Sigmoid colon (tissue), 7 donors: ENCODE measurements around the gene AP3M1. TPM values are rescaled to one million over a fixed set of nuclear protein-coding genes. Genes with fewer than 3 reads are reported as not detected.

Experiments
- DNase-seq: peaks from one replicate; pipeline ENCODE4 v3.0.0-alpha.2; 2019
- H3K27ac ChIP-seq, 4 donors: fragments of 200-600 bp; sonication (generic); one replicate each; pipeline ENCODE4 v1.5.1; 2016 to 2019; ENCODE audit warnings: mild to moderate bottlenecking in 1 of 4
- H3K27me3 ChIP-seq, 3 donors: fragments of 200-600 bp; sonication (generic); one replicate each; pipeline ENCODE4 v1.5.1; 2019; ENCODE audit warnings: mild to moderate bottlenecking in 1 of 3
- H3K36me3 ChIP-seq, 4 donors: fragments of 200-600 bp; sonication (generic); one replicate each; pipeline ENCODE4 v1.5.1; 2016 to 2019
- H3K4me1 ChIP-seq, 4 donors: fragments of 200-600 bp; sonication (generic); one replicate each; pipeline ENCODE4 v1.5.1; 2017 to 2019
- H3K4me3 ChIP-seq, 4 donors: fragments of 200-600 bp; sonication (generic); one replicate each; pipeline ENCODE4 v1.5.1; 2017 to 2019; ENCODE audit warnings: mild to moderate bottlenecking in 2 of 4, moderate library complexity in 1 of 4
- H3K9me3 ChIP-seq, 4 donors: fragments of 200-600 bp in 3 of 4; sonication (generic) in 3 of 4; one replicate each; pipeline versions ENCODE4 v1.5.1 to v1.6.1; 2013 to 2019
- CTCF ChIP-seq, 4 experiments: fragments of 450-650 bp in 3 of 4; fragments of 200-600 bp in 1 of 4; IDR thresholded peaks; one replicate each; pipeline ENCODE4 v1.5.1; 2016 to 2019; ENCODE audit warnings: antibody characterized with exemption in 4 of 4, mild to moderate bottlenecking in 3 of 4, moderate library complexity in 2 of 4
- EP300 ChIP-seq, 4 donors: sonication (generic); formaldehyde crosslinking; IDR thresholded peaks; one replicate each; pipeline ENCODE4 v1.6.1; 2017; ENCODE audit warnings: antibody characterized with exemption in 4 of 4
- POLR2A ChIP-seq, 2 donors: fragments of 450-650 bp; IDR thresholded peaks; one replicate each; pipeline ENCODE4 v1.6.1; 2016; ENCODE audit warnings: antibody characterized with exemption in 2 of 2, mild to moderate bottlenecking in 2 of 2, moderate library complexity in 2 of 2
- POLR2AphosphoS5 ChIP-seq, 4 donors: sonication (generic); formaldehyde crosslinking; IDR thresholded peaks; one replicate each; pipeline ENCODE4 v1.6.1; 2017; ENCODE audit warnings: antibody characterized with exemption in 4 of 4
- WGBS, 2 donors: extraction: QIAGEN DNeasy Blood & Tissue Kit; methylation state at CpG; one replicate each; pipeline ENCODE4 v1.1.7; 2013; 5-methylcytosine and 5-hydroxymethylcytosine counted together
- intact Hi-C: fragments of 100-400 bp; cut with DNase I; formaldehyde crosslinking; loops from one replicate; pipeline ENCODE4 v1.15.1; 2023
- polyA plus RNA-seq, 3 donors: library from polyadenylated mRNA; stranded (reverse); fragments of 200-250 nt; gene quantifications; one replicate each; pipeline ENCODE4 v1.2.3, GENCODE V29; 2013
- total RNA-seq, 4 donors: library from RNA; depleted of rRNA; stranded (reverse); fragments of >200 nt; gene quantifications; one replicate each; pipeline ENCODE4 v1.1.0, GENCODE V29; 2016
- donor health status: healthy with polysubstance abuse.
- donor health status: Bipolar disorder and iron deficiency.
- donor health status: healthy.

Gene AP3M1
- total and polyA plus RNA-seq, 7 donors, result 13.8 to 36.3 (median 26.7) TPM

GRCh38 chr10:74120911-74121310, 29.7 kb downstream of the AP3M1 start:
- no peaks in the 10 kb centered on the region for H3K27me3 ChIP-seq
- H3K4me3 ChIP-seq, result no peak overlapping the region
- no peaks in the 10 kb centered on the region for H3K9me3 ChIP-seq
- H3K27ac ChIP-seq, result no peak overlapping the region
- TF ChIP-seq CTCF (IDR thresholded peaks at IDR 0.05), result no peak
- TF ChIP-seq EP300 (IDR thresholded peaks at IDR 0.05), result no peak
- no peak for TF ChIP-seq POLR2AphosphoS5 (IDR thresholded peaks at IDR 0.05)
- TF ChIP-seq POLR2A (IDR thresholded peaks at IDR 0.05), result no peak
- H3K36me3 ChIP-seq, result peaks cover 17 to 100% (median 44%) of the 10 kb centered on the region in 4 donors
- DNase-seq, result no peak
- WGBS, 2 donors, result 69 to 74% methylated on average over 1 of the region's 1 CpG
- H3K4me1 ChIP-seq, result peaks cover 0 to 14% (median 8%) of the 10 kb centered on the region in 4 donors
- intact Hi-C loops, result no loop called here

DNA sequence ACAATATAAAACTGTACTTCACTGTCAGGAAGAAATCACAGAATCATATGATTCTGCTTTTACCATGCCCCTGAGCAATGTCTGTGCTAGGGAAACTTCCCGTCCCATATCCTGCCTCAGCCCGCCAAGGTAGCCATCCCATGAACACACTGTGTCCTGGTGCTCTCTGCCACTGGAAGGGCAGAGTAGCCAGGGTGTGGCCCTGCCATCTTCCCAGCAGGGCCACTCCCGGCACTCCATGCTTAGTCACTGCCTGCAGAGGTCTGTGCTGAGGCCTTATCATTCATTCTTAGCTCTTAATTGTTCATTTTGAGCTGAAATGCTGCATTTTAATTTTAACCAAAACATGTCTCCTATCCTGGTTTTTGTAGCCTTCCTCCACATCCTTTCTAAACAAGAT, 31.8 kb downstream of the AP3M1 start:
- DNase-seq, result no peak
- intact Hi-C loops, result no loop called here
- Histone ChIP-seq H3K4me3 (no peak overlapping the region), H3K9me3 (no peaks in the 10 kb centered on the region), H3K27me3 (no peaks in the 10 kb centered on the region), H3K36me3 (peaks cover 29 to 100% (median 56%) of the 10 kb centered on the region in 4 donors), H3K4me1 (peaks cover 0 to 20% (median 12%) of the 10 kb centered on the region in 4 donors), H3K27ac (peak overlapping the region in 1 of 4 donors; percentile 19)
- no peak for TF ChIP-seq POLR2A (IDR thresholded peaks at IDR 0.05)
- TF ChIP-seq POLR2AphosphoS5 (IDR thresholded peaks at IDR 0.05), result no peak
- TF ChIP-seq CTCF (IDR thresholded peaks at IDR 0.05), result no peak
- no peak for TF ChIP-seq EP300 (IDR thresholded peaks at IDR 0.05)
- 67 to 87% methylated on average over 3 of the region's 3 CpGs for WGBS, 2 donors

GRCh38 chr10:74117738-74118137, 32.9 kb downstream of the AP3M1 start:
- TF ChIP-seq EP300 (IDR thresholded peaks at IDR 0.05) (no peak), POLR2A (IDR thresholded peaks at IDR 0.05) (no peak), POLR2AphosphoS5 (IDR thresholded peaks at IDR 0.05) (no peak), CTCF (IDR thresholded peaks at IDR 0.05) (no peak)
- H3K4me3 ChIP-seq, result no peak overlapping the region
- peak overlapping the region in 1 of 4 donors; percentile 19 for H3K27ac ChIP-seq
- intact Hi-C loops, result no loop called here
- peaks cover 0 to 25% (median 19%) of the 10 kb centered on the region in 4 donors for H3K4me1 ChIP-seq
- peaks cover 29 to 100% (median 59%) of the 10 kb centered on the region in 4 donors for H3K36me3 ChIP-seq
- DNase-seq, result no peak
- H3K27me3 ChIP-seq, result no peaks in the 10 kb centered on the region
- H3K9me3 ChIP-seq, result no peaks in the 10 kb centered on the region
- 92 to 94% methylated on average over 4 of the region's 4 CpGs for WGBS, 2 donors

DNA sequence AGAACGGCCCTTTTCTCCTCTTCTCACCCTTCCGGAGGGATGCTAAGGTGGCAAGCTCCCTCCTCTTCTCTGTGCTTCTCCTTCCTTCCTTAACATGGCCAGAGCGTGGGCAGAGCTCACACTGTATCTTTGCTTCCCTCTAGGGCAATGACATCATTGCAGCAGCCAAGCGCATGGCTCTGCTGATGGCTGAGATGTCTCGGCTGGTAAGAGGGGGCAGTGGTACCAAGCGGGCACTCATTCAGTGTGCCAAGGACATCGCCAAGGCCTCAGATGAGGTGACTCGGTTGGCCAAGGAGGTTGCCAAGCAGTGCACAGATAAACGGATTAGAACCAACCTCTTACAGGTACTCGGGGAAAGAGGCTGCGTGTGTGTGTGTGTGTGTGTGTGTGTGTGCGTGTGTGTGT, 36.6 kb downstream of the AP3M1 start:
- TF ChIP-seq POLR2AphosphoS5 (IDR thresholded peaks at IDR 0.05), result no peak
- TF ChIP-seq EP300 (IDR thresholded peaks at IDR 0.05), result no peak
- Histone ChIP-seq H3K27ac (peak overlapping the region; percentile 32 to 75 (median 69)), H3K36me3 (peaks cover 44 to 100% (median 70%) of the 10 kb centered on the region in 4 donors), H3K4me3 (no peak overlapping the region), H3K4me1 (peaks cover 0 to 26% (median 24%) of the 10 kb centered on the region in 4 donors), H3K9me3 (no peaks in the 10 kb centered on the region), H3K27me3 (no peaks in the 10 kb centered on the region)
- DNase-seq, result peak; percentile 72
- WGBS, 2 donors, result 87 to 93% methylated on average over 12 of the region's 12 CpGs
- intact Hi-C loops, result no loop called here

DNA sequence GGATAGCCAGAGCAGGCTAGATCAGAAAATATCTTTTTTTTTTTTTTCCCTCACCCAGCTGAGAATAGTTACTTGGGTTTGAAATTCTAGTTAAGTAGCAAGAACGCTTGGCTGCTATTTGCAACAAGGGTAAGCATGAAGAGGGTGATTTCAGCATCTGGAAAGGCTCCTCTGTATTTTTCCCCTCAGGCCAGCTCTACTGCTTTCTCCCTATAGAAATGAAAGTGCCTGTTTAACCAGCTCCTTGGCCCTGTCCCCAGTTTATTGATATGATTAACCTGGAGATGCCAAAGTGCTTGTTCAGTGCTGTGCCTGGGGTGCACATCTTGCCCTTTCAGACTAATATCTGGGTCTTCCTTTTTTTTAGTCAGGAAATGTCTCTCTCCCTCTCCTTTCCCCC, 37.1 kb downstream of the AP3M1 start:
- intact Hi-C loops, result no loop called here
- no peaks in the 10 kb centered on the region for H3K27me3 ChIP-seq
- peaks cover 41 to 100% (median 70%) of the 10 kb centered on the region in 4 donors for H3K36me3 ChIP-seq
- no peaks in the 10 kb centered on the region for H3K9me3 ChIP-seq
- no peak for DNase-seq
- no peak overlapping the region for H3K4me3 ChIP-seq
- H3K27ac ChIP-seq, result peak overlapping the region; percentile 32 to 75 (median 69)
- peaks cover 0 to 26% (median 24%) of the 10 kb centered on the region in 4 donors for H3K4me1 ChIP-seq
- no peak for TF ChIP-seq EP300 (IDR thresholded peaks at IDR 0.05)
- no peak for TF ChIP-seq POLR2AphosphoS5 (IDR thresholded peaks at IDR 0.05)
- WGBS, 2 donors, result 87 to 97% methylated on average over 1 of the region's 1 CpG

DNA sequence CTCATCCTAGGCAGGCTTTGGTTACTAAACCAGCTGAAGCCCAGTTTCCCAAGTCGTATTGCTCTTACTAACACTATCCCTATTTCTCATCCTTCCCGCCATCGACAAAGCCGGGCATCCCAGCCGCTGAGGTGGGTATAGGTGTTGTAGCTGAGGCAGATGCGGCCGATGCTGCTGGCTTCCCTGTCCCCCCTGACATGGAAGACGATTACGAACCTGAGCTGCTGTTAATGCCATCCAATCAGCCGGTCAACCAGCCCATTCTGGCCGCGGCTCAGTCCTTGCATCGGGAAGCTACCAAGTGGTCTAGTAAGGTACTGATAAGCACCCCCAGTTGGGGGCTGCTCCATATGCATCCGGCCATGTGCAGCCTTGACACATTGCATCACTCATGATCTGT, 38.8 kb downstream of the AP3M1 start:
- no peak overlapping the region for H3K27ac ChIP-seq
- H3K27me3 ChIP-seq, result no peaks in the 10 kb centered on the region
- peaks cover 32 to 100% (median 72%) of the 10 kb centered on the region in 4 donors for H3K36me3 ChIP-seq
- no peaks in the 10 kb centered on the region for H3K9me3 ChIP-seq
- DNase-seq, result no peak
- H3K4me1 ChIP-seq, result peaks cover 0 to 26% (median 24%) of the 10 kb centered on the region in 4 donors
- WGBS, 2 donors, result 97 to 99% methylated on average over 14 of the region's 14 CpGs
- intact Hi-C loops, result no loop called here
- no peak overlapping the region for H3K4me3 ChIP-seq
- no peak for TF ChIP-seq POLR2A (IDR thresholded peaks at IDR 0.05)
- no peak for TF ChIP-seq CTCF (IDR thresholded peaks at IDR 0.05)
- no peak for TF ChIP-seq EP300 (IDR thresholded peaks at IDR 0.05)
- no peak for TF ChIP-seq POLR2AphosphoS5 (IDR thresholded peaks at IDR 0.05)
